Tracheal epithelial cell (primary cell): Measurements from ENCODE around the gene TENT5D. TPM values are rescaled to one million over a fixed set of nuclear protein-coding genes. Genes with fewer than 3 reads are reported as not detected.

ENCODE experiments used
- total RNA-seq: library from RNA; depleted of rRNA; stranded (reverse); fragments of >200 nt; gene quantifications from 2 replicates; pipeline ENCODE4 v1.2.1, GENCODE V29; 2014

Gene TENT5D
- not detected in 2 replicates for total RNA-seq

GRCh38 chrX:80420147-80420546 lies at the start of gene TENT5D:
Gene TENT5D (plus strand): TSS chrX:80420447. CDS start chrX:80442540, 22,093 bp downstream.

